Head of caudate nucleus (tissue), 42 donors: ENCODE data around the gene EDARADD.
"Not testable (repeated sequence)": the region's sequence is repeated elsewhere in the genome, so short reads cannot be mapped to it uniquely, and the experiment has no call there.

Experiments used
- DNase-seq, 42 donors: peaks; one replicate each; pipeline versions ENCODE4 v3.0.0 to v3.0.0-alpha.2; 2020 to 2021; ENCODE audit warnings: mixed read lengths in 7 of 42
- intact Hi-C: fragments of 100-400 bp; cut with DNase I; formaldehyde crosslinking; loops from one replicate; pipeline ENCODE4 v1.15.0; 2022

Gene EDARADD

GRCh38 chr1:236393681-236394481 is at the start of gene EDARADD:
EDARADD (plus strand) TSS chr1:236394286; CDS start chr1:236394445, 159 bp downstream.
- DNase-seq = no peak
- intact Hi-C loops = no loop called here

DNA sequence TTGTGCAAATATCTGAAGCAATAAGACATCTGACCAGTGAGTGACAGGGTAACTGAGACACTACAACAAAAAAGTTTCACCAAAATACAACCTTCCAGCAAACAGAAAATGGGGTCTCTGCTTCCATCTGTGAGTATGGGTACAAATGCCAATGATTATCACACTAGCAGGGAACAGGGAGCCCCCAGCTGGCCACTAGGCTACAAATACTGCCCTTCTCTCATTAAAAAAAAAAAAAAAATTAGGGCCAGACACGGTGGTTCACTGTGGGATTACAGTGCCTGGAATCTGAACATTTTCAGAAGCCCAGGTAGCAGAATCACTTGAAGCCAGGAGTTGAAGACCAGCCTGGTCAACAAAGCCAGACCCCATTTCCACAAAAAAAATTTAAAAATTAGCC is 48.4 kb upstream of the EDARADD start:
- intact Hi-C loops = no loop called here
- DNase-seq = peak in 2 of 42 donors; percentile 4 to 29

- DNase-seq = no peak
- intact Hi-C loops = no loop called here
Observed at GRCh38 chr1:236348071-236348470, 46.0 kb upstream of the EDARADD start.

- no peak for DNase-seq
- intact Hi-C loops = no loop called here
Observed at GRCh38 chr1:236350308-236350707, 43.8 kb upstream of the EDARADD start.

DNA sequence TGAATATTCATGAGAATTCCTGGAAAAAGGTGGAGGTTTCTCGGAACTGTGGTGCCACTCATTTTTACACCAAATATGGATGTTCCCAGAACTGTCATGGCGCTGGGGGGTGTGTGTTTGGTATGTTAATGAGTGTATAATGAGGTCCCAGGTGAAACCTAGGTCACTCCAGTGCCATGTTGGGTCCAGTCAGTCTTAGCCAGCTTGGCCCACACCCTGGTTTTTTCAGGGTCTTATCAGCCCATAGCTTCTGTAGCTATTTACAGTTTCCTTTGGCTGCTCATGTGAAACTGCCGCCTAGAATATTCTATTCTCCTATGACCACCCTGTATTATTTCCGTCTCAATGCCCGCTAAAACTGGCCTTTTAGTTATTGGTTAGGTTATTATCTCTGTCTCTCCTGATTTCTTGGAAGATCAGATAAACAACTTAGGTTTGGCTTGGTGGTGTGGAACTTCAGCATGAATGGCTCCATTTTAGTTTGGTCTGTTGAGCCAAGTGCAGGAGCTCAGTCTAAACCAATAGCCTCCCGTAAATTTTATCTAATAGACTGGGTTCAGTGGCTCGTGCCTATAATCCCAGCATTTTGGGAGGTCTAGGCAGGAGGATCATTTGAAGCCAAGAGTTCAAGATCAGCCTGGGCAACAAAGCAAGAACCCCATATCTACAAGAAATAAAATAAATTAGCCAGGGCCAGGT is 42.1 kb upstream of the EDARADD start:
- DNase-seq = no peak
- intact Hi-C loops = no loop called here

- DNase-seq, intact Hi-C loops: not testable (repeated sequence)
Observed at GRCh38 chr1:236352747-236353146, 41.3 kb upstream of the EDARADD start.

DNA sequence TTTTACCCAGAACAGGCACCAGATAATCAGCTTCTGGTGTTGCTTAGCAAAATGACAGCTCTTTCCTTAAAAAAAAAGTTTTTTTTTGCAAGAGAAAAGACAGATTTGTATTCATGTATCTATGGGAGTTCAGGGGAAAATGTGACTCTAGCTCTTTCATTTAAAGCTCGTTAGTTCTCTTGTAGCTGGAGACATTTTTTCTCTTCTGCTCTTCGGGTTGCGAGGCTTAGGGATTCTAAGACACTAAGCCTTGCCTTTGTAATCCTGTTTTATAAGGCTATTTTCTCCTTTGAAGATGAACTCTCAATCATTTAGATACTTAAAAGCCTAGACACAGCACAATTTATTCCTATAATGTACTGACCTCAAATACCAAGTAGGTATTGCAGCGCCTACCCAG is 40.3 kb upstream of the EDARADD start:
- intact Hi-C loops = no loop called here
- DNase-seq = no peak

DNA sequence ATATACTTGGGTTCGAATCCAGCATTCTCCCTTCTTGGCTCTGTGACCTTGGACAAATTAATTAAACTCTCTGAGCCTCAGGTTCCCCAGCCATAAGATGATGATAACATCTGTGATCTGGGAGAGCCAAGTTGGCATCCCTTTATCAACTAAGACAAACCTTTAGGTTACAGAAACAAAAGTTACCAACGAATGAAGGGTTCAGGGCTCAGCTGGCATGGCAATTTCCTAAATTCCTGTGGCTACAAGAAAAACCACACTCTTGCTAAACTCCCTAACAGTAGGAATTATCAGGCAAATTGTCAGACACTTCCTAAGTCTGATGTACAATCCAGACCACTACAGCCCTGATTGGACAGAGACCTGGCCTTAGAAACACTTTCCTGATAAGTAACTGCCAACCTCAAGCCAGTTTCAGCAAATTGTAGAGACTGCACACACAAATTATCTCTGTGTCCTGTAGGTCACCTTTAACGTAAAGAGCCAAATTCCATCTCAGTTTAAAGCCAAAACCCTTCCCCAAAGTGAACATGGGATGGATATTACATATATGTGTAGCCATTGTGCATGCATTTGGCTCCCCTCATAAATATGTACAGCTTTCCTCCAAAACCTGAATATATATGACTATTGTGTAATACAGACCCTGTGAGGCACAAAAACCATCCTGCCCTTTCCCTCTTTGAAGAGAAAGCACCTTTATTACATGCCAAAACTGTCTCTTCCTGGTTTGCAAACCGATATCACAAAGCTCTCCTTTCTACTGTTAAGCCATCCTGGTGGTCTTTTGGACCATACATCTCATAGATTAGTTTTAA is 39.5 kb upstream of the EDARADD start:
- intact Hi-C loops = no loop called here
- DNase-seq = no peak

DNA sequence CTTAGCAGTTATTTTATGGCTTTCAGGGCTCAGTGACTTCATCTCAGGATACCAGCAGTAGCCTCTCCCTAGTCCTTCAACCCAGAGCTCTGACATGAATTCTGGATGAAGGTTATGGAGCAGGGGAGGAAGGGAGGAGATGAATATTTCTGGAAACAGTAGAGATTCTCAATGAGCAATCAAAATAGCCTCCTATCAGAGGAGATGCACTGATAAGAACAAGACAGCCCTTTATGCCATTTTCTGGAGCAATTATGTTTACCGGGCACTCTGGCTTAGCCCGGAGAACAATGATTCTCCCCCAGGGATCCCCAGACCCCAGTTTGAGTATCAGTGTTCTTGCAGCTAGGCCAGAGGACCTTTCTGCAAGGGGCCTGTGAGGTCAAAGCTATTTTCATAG is 37.9 kb upstream of the EDARADD start:
- DNase-seq = no peak
- intact Hi-C loops = no loop called here

- intact Hi-C loops = no loop called here
- DNase-seq = no peak
Observed at GRCh38 chr1:236361909-236362590, 32.0 kb upstream of the EDARADD start.

DNA sequence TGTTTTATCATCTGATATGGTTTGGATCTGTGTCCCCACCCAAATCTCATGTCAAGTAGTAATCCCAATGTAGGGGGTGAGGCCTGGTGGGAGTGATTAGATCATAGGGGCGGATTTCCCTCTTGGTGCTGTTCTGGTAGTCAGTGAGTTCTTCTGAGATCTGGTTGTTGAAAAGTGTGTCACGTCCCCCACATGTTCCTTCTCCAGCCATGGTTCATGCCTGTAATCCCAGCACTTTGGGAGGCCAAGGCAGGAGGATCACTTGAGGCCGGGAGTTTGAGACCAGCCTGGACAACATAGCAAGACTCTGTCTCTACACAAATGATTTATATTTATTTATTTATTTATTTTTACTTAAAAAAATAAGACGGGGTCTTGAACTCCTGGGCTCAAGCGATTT is 30.8 kb upstream of the EDARADD start:
- DNase-seq = no peak
- intact Hi-C loops = no loop called here

DNA sequence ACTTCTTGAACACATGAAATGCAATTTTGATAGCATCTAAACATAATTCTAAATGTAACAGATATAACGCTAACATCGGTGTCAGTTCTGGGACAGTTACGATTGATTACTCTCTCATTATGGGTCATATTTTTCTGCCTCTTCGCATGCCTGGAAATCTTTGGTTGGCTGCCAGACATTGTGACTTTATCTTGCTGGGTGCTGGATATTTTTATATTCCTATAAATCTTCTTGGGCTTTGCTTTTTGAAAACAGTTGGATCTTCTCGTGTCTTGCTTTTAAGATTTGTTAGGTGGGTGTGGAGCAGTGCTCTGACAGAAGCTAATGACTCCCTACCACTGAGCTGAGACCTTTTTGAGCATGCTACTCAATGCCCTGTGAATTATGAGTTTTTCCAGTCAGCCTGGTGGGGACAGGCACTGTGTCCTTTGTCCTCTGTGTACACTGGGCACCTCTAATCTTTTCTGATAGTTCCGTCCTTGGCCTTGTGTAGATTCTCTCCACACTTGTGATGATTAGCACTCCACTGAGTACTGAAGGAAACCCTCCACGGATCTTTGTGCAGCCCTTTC is 28.0 kb upstream of the EDARADD start:
- intact Hi-C loops = no loop called here

GRCh38 chr1:236366681-236367080 is 27.4 kb upstream of the EDARADD start:
- intact Hi-C loops = not testable (repeated sequence)

More for the DNA sequence above, 28.0 kb upstream of the EDARADD start:
- no peak for DNase-seq

DNA sequence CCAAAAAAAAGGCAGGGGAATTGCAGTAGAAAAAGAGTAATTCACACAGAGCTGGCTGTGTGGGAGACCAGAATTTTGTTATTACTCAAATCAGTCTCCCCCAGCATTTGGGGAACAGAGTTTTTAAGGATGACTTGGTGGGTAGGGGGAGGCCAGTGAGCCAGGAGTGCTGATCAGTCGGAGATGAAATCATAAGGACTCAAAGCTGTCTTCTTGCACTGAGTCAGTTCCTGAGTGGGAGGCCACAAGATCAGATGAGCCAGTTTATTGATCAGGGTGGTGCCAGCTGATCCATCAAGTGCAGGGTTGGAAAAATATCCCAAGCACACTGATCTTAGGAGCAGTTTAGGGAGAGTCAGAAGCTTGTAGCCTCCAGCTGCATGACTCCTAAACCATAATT is 23.7 kb upstream of the EDARADD start:
- intact Hi-C loops = no loop called here

More at GRCh38 chr1:236366681-236367080, 27.4 kb upstream of the EDARADD start:
- not testable (repeated sequence) for DNase-seq

GRCh38 chr1:236371083-236371482 is 23.0 kb upstream of the EDARADD start:
- intact Hi-C loops = no loop called here
- DNase-seq = no peak

More for the DNA sequence above, 23.7 kb upstream of the EDARADD start:
- no peak for DNase-seq

DNA sequence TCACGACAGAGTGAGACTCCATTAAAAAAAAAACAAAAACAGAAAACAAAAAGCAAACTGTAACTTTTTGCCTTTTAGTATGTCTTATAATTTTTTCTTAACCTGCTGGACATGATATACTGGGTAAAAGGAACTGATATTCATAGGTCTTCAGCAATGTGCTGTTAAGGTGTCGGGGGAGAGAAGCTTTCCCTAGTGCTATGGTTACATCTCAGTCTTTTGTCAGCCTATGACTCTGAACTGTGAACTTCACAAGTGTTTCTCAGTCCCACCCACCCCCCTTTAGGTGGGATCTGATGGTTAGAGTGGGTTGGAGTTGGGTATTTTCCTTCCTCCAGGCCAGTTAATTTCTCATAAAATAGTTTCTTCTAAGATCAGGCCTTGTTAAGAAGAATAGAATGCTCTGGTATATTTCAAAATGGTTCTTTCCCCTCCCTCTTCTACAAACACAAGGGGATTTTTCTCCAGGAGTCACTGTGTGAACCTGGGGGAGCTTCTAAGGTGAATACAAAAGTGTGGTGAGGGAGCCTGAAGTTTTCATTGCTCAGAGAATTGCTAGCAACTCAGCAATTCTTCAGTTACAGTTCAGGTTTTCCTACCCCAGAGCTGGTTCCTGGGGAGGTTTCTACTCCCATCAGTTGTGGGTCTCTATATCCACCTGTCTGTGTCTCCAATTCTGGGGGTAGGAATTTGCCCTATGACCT is 16.1 kb upstream of the EDARADD start:
- intact Hi-C loops = no loop called here
- DNase-seq = no peak

GRCh38 chr1:236381565-236382158 is 12.4 kb upstream of the EDARADD start:
- intact Hi-C loops = no loop called here
- DNase-seq = no peak

- no peak for DNase-seq
- intact Hi-C loops = no loop called here
Observed at GRCh38 chr1:236388332-236388731, 5.8 kb upstream of the EDARADD start.
